NCI-H748 treated with DMSO at 0.1 percent for 48 hours (cell line): ENCODE results near the gene C3orf18.
A peak's percentile ranks its signal among the peaks of the same experiment; 100 is the strongest.
"Not testable (repeated sequence)": the region's sequence is repeated elsewhere in the genome, so short reads cannot be mapped to it uniquely, and the experiment has no call there.

ENCODE experiments used
- DNase-seq: peaks from one replicate; lab custom pipeline; 2025; lab: John Stamatoyannopoulos, UW

C3orf18 gene

DNA sequence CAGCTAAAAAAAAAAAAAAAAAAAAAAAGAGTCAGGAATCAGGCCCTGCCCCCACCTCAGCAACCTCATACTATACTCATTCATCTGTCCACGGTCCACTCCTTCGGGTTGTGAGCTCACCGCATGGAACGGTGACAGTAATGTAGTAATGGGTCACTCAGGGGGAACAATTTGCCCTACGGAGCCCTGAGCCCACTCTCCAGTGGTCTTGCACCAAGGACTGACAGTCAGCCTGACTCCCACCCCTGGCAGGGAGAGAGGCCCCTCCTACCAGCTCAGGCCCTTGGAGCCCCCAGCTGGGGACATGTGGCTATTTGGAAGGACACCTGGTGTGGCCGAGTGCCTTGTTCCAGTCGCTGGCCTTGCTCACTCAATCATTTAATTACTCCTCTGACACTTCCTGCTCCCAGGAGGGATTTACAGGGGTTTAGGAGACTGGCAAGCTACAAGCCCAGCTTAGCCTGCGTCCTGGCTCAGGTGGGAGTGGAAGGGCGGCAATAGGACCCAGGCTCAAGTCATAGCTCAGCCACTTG lies 44.2 kb downstream of the C3orf18 start:
- DNase-seq: no peak

DNA sequence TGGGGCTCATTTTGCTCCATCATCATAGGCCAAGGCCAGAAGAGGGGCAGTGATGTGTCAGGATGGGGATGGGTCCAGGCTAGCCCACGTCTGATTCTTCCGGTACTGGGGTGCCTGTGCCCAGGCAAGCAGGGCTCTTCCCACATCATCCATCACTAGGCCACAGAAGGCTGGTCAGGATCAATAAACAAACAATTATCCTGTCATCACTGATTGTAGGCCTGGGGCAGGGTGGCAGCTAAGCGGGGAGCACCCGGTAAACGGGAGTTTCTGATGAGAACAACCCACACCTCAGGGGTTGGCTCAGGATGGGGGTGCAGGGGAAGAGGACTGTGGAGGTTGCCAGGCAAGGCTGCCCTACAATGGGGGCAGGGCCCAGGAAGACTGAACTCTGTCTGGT lies 46.0 kb downstream of the C3orf18 start:
- DNase-seq: no peak

DNA sequence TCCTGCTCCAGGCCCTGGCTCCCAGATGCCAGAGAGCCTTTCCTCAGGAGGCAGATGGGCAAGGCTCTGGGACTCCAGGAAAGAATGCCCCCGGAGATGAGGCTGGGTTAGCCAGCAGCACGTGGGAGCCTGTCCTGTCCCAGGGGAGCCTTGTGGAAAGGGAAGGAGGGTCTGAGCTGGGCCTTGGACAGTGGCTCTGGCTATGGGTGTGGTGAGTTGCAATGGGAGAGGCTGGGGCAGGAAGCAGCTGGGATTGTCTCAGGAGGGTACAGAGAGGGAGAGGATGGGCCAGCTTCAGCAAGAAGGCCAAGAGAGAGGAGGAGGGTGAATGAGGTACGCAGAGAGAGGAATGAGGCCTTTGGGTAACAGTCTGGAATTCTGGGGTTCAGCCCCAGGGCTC lies 46.7 kb downstream of the C3orf18 start:
- no peak for DNase-seq

DNA sequence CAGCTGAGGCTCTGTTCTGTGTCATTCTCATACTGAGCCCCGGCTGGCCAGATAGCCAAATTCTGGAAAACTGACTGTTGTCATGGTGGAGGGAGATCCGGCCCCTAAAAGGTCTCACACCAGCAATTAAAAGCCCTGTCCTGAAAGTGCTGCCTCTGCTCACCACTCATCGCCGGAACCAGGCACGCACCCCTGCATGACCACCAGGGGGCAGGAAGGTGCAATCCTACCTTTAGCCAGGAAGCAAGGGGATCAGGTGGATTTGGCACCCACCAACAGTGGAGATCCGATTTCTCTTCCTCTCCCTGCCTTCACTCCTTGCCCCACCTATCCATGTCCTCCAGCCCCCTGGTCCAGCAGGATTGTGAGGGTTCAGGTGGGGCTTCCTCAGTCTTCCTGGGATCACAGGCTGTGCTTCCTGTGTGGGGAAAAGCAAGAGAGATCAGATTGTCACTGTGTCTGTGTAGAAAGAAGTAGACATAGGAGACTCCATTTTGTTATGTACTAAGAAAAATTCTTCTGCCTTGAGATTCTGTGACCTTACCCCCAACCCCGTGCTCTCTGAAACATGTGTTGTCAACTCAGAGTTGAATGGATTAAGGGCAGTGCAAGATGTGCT lies 48.0 kb downstream of the C3orf18 start:
- DNase-seq: peak; percentile 39

DNA sequence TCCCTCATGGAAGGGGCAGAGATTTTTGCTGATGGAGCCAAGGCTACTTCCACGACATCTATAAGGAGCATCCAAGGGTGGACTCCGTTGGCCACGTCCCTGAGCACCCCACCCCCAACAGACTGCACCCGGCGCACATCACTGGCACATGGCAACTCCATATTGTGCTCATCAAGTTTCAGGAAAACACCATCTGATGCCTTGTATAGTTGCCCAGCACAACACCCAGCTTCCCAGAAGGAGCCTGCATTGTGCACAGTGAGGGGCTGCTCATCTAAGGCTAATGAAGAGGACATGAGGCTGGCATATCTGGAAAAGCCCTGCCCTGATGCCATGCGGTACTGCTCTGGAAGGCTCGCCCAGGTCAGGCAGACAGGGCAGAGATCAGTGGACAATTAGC lies 49.1 kb downstream of the C3orf18 start:
- DNase-seq: no peak

DNA sequence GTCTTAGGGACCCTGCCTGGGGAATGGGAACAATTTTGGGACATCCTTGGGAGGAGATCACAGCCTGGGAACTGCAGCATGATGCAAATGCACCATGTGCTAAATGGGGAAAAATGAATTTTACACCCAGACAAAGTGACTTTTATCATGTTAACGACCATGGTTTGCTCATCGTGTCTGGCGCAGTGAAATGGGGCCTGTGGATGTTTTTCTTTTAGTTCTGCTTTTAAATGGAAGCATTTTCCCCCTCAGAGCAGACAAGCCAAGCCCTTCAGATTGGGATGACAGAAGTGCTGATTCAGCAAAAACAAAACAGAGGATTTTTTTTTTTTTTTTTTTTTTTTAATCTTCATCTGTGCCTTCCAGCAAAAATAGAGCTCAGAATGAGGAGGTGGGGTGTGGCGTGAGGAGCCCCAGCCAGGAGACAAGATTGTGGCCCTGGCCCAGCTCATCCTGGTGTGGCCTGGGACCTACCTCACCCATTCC lies 49.8 kb downstream of the C3orf18 start:
- no peak for DNase-seq

DNA sequence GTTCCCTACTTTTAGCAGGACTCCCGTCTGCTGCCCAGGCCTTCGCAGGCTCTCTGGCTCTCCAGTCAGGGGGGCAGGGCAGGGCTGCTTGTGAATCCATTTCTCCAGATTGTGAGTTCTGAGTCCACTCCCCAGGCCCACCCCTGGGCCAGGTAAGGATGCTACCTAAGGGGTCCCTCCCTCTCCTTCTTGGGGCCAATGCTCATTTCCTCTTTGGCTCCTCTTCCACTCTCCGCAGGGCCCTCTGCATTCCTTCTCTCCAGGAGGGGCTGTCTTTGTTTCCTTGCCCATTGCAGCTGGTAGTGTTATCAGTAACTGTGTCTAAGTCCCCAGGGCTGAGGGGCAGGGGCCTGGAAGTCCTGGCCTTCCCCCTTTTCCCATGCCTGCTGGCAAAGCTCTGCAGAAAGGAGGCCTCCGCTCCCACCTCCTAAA lies 51.1 kb downstream of the C3orf18 start:
- no peak for DNase-seq

DNA sequence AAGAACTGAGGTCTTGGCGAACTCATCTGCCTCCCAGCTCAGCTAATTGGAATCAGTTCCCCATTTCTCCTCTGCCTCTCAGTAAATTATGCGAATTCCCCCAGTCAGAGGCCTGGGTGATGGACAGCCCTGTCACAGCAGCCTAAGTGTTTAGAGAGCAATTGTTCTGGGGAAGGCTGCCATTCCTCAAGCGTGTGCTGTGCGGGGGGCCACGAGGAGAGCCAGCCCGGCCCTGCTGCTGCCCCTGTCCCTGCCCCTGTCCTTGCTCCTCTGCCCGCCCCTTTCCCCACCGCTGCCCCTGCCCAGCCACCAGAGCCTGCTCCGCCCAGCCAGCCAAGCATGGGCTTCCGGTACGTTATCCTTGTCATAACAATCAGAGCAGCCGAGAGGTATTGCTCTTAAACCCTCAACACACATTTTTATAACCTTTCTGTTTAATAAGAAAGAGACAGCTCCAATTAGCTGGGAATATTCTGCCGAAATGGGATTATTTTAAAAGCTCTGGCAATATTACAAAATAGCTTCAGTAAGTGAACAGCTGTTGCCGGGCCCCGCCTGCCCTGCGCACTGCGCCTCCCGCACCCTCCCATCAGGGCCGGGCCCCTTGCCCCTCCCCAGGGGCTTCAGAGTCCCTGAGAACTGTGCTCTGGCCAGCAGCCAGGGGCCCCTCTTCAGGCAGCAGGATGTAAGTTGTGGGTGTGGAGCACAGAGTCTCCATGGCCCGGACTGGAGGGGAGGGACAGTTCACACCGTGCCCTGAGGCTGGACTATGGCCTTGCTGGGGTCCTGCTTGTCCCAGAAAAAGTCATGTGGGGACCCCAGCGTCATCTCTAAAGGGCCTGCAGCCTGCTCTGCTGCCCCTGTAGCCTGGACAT lies 51.7 kb downstream of the C3orf18 start:
- no peak for DNase-seq

DNA sequence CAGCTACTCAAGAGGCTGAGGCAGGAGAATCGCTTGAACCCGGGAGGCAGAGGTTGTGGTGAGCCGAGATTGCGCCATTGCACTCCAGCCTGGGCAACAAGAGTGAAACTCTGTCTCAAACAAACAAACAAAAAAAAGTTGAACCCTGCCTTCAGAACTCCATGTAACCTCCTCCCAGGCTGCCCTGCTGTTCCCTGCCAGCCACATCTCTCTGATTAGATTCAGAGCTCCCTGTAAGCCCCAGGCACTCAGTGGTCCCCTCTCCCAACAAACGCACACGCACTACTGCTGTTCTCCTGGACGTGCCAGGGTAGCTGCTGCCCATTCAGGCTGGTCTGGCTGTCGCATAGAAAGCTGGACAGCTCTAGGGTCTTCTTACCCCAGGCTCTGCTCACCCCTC lies 54.6 kb downstream of the C3orf18 start:
- not testable (repeated sequence) for DNase-seq

DNA sequence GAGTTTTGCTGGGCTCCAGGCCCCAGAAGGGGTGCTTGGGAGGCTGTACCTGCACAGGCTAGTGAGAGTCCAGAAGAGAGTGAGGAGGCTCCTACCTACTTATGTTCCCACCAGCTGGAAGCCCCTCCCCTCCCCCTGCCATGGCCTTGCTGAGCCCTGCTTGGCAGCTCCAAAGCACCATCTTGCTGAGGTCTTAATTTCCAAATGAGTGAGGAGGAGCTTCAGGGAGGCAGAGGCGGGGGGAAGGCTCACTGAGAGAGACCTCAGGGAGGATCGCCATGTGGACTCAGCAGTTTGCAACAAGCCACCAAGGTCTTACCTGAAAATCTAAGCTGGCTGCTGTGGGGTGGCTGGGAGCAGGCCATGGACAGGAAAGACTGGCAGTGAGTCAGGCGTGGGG lies 55.4 kb downstream of the C3orf18 start:
- no peak for DNase-seq

DNA sequence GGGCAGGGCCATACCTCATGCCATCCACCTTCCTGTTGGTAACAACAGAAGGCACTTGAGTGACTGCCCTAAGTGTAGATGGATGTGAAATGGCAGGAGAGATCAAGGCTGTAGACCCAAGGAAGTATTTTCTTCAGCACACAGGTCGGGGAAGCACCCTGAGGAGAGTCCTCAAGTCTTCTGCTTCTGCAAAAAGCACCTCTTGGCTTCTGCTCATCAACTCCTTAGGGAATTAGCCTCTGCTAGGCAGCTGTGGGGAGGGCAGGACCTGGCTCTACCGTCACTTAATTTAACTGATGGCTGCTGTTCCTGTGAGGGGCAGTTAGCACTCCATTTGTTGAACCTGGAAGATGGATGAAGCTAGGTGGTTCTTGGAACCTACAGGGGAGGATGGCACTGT lies 57.2 kb downstream of the C3orf18 start:
- no peak for DNase-seq

DNA sequence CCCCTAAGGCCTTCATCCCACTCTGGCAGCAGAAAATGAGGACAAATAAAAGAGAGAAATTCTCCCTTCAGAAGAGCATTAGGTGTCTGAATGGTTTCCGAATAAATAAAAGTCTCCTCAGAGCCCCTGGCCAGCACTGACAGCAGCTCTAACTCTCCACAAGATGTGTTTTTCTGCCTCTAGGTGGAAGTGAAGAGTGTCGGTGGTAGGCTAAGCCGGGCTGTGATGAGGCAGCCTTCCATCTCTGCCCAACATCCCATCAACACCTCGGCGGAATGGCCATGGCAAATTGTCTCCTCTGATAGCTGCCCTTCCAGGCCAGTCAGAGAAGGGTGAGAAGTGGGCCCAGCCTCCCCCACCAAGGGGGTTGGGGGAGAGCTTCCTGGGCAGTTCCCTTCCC lies 57.8 kb downstream of the C3orf18 start:
- no peak for DNase-seq

DNA sequence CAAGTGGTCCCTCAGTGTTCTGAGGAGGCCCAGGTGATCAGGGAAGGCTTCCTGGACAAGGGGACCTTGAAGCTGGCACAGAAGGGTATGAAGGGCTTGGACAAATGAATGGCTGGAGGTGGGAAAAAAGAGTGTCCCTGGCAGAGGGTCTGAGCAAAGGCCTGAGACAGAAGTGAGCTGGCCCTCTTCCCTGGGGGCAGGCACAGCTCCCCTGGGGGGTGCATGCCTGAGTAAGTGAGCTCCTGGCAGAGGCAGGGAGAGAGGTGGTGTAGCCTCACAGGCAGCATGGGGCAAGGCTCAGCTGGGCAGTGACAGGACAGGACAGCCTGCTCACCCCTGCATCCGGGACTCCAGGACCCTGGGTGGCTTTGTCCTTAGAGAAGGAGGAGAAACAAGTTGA lies 58.7 kb downstream of the C3orf18 start:
- DNase-seq: no peak
